PC-3 (cell line): ENCODE data around the gene HM13. TPM values are rescaled to one million over a fixed set of nuclear protein-coding genes. Genes with fewer than 3 reads are reported as not detected.

Experiments
- ATAC-seq: fragments of 200-7000 bp; cut with Tn5 transposase; 2 replicates; pipeline ENCODE4 v1.9.1; 2020; ENCODE audit warnings: mild to moderate bottlenecking, moderate library complexity
- BruUV-seq: library from RNA; stranded (reverse); fragments of 400-500 nt; replicated peaks from 2 replicates; lab custom pipeline; 2021; lab: Mats Ljungman, UMichigan
- CTCF ChIA-PET: fragments of 300-600 bp; sonication (Branson Sonifier 250); formaldehyde crosslinking; loops from one replicate; lab custom pipeline; 2022; ENCODE audit warnings: antibody characterized with exemption; lab: Charles Lee
- POLR2A ChIA-PET: fragments of 300-600 bp; sonication (Branson Sonifier 250); formaldehyde crosslinking; loops from one replicate; lab custom pipeline; 2022; ENCODE audit warnings: antibody characterized with exemption; ENCODE audit not compliant: unreplicated experiment; lab: Charles Lee
- DNase-seq: peaks from one replicate; pipeline ENCODE4 v3.0.0-alpha.2; 2015
- H2AFZ ChIP-seq: fragments of 300-600 bp; sonication (generic); 2 replicates; pipeline ENCODE4 v1.6.0; 2016; ENCODE audit warnings: antibody characterized with exemption, low read length
- H3F3A ChIP-seq: fragments of 300-600 bp; sonication (generic); one replicate; pipeline ENCODE4 v1.6.0; 2017; ENCODE audit warnings: antibody characterized with exemption, low read length, control low read depth, mild to moderate bottlenecking; ENCODE audit not compliant: unreplicated experiment
- H3K27ac ChIP-seq: fragments of 300-600 bp; sonication (generic); 2 replicates; pipeline ENCODE4 v1.5.1; 2016; ENCODE audit warnings: mild to moderate bottlenecking, low read length
- H3K27me3 ChIP-seq: fragments of 300-600 bp; sonication (generic); 2 replicates; pipeline ENCODE4 v1.6.1; 2016; ENCODE audit warnings: low read length, mixed read lengths
- H3K36me3 ChIP-seq: fragments of 300-600 bp; sonication (generic); 2 replicates; pipeline ENCODE4 v1.6.1; 2016; ENCODE audit warnings: low read depth, mixed run types, low read length, mixed read lengths
- H3K4me1 ChIP-seq: fragments of 300-600 bp; sonication (generic); 2 replicates; pipeline ENCODE4 v1.5.1; 2016; ENCODE audit warnings: low read length; ENCODE audit not compliant: insufficient read depth
- H3K4me2 ChIP-seq: fragments of 300-600 bp; sonication (generic); 2 replicates; pipeline ENCODE4 v1.6.0; 2016; ENCODE audit warnings: low read length
- H3K4me3 ChIP-seq: fragments of 300-600 bp; sonication (generic); 2 replicates; pipeline ENCODE4 v1.5.1; 2016; ENCODE audit warnings: mild to moderate bottlenecking, low read length, mixed read lengths
- H3K79me2 ChIP-seq: fragments of 300-600 bp; sonication (generic); 2 replicates; pipeline ENCODE4 v1.6.1; 2017; ENCODE audit warnings: low read length, mixed read lengths
- H3K9ac ChIP-seq: fragments of 300-600 bp; sonication (generic); 2 replicates; pipeline ENCODE4 v1.6.0; 2016; ENCODE audit warnings: mild to moderate bottlenecking, low read length
- H3K9me2 ChIP-seq: fragments of 300-600 bp; sonication (generic); replicated peaks from 2 replicates; pipeline ENCODE4 v1.6.1; 2016; ENCODE audit warnings: mixed run types, low read length, mixed read lengths
- H3K9me3 ChIP-seq: fragments of 300-600 bp; sonication (generic); 2 replicates; pipeline ENCODE4 v1.6.1; 2016; ENCODE audit warnings: low read length, mixed read lengths
- H4K20me1 ChIP-seq: fragments of 300-600 bp; sonication (generic); 2 replicates; pipeline ENCODE4 v1.6.1; 2016; ENCODE audit warnings: low read length, mixed read lengths
- EZH2 ChIP-seq: fragments of 300-600 bp; sonication (generic); IDR thresholded peaks from one replicate; pipeline ENCODE4 v1.6.1; 2017; ENCODE audit warnings: antibody characterized with exemption, mild to moderate bottlenecking, low read length; ENCODE audit not compliant: unreplicated experiment
- EZH2phosphoT487 ChIP-seq: fragments of 300-600 bp; sonication (generic); IDR thresholded peaks from 2 replicates; pipeline ENCODE4 v1.6.1; 2018; ENCODE audit warnings: mild to moderate bottlenecking, antibody characterized with exemption, low read length, borderline replicate concordance
- intact Hi-C: fragments of 100-400 bp; cut with micrococcal nuclease; formaldehyde crosslinking; loops from 2 replicates; pipeline ENCODE4 v1.9.0; 2023
- total RNA-seq: library from RNA; depleted of rRNA; stranded (reverse); fragments of >200 nt; gene quantifications from 2 replicates; pipeline ENCODE4 v1.2.3, GENCODE V29; 2014
- TF ChIP-seq, protein P1 (sequence below): fragments of 300-600 bp; sonication (generic); conservative IDR thresholded peaks from 2 replicates; pipeline ENCODE4 v1.5.1; 2017; ENCODE audit warnings: antibody characterized with exemption, low read depth, mild to moderate bottlenecking, low read length

Gene HM13
- total RNA-seq, 1 experiment from 2014 or later, result 99.5 TPM

DNA sequence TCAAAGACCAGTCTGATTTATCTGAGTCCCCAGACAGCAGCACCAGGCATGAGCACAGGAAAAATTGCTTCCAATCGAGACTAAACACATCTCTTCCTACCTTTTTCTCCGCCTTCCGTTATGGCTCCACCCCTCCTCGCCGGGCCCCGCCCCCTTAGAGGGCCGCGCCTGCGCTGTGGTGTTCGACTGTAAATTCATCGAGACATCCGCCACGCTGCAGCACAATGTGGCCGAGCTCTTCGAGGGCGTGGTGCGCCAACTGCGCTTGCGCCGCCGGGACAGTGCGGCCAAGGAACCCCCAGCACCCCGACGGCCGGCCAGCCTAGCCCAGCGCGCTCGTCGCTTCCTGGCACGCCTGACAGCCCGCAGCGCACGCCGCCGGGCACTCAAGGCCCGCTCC, 30.2 kb upstream of the HM13 start:
- ATAC-seq (no peak), DNase-seq (no peak)
- H4K20me1 ChIP-seq, result no peaks in the 10 kb centered on the region
- H3K4me1 ChIP-seq, result no peaks in the 10 kb centered on the region
- H3K27ac ChIP-seq, result no peak overlapping the region
- no peak overlapping the region for H3K9ac ChIP-seq
- no peaks in the 10 kb centered on the region for H3K9me3 ChIP-seq
- no peaks in the 10 kb centered on the region for H3K9me2 ChIP-seq
- H3K4me2 ChIP-seq, result no peak overlapping the region
- intact Hi-C loops, result no loop called here
- no peaks in the 10 kb centered on the region for H3K79me2 ChIP-seq
- no peaks in the 10 kb centered on the region for H3F3A ChIP-seq
- TF ChIP-seq EZH2phosphoT487, result no peak
- TF ChIP-seq, protein P1, sequence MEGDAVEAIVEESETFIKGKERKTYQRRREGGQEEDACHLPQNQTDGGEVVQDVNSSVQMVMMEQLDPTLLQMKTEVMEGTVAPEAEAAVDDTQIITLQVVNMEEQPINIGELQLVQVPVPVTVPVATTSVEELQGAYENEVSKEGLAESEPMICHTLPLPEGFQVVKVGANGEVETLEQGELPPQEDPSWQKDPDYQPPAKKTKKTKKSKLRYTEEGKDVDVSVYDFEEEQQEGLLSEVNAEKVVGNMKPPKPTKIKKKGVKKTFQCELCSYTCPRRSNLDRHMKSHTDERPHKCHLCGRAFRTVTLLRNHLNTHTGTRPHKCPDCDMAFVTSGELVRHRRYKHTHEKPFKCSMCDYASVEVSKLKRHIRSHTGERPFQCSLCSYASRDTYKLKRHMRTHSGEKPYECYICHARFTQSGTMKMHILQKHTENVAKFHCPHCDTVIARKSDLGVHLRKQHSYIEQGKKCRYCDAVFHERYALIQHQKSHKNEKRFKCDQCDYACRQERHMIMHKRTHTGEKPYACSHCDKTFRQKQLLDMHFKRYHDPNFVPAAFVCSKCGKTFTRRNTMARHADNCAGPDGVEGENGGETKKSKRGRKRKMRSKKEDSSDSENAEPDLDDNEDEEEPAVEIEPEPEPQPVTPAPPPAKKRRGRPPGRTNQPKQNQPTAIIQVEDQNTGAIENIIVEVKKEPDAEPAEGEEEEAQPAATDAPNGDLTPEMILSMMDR, result no peak
- no TSS peak for BruUV-seq
- CTCF ChIA-PET, result no interaction called here
- H3K4me3 ChIP-seq, result no peak overlapping the region
- POLR2A ChIA-PET, result no interaction called here
- H3K27me3 ChIP-seq, result peaks cover 49% of the 10 kb centered on the region
- H3K36me3 ChIP-seq, result no peaks in the 10 kb centered on the region
- H2AFZ ChIP-seq, result no peak overlapping the region

DNA sequence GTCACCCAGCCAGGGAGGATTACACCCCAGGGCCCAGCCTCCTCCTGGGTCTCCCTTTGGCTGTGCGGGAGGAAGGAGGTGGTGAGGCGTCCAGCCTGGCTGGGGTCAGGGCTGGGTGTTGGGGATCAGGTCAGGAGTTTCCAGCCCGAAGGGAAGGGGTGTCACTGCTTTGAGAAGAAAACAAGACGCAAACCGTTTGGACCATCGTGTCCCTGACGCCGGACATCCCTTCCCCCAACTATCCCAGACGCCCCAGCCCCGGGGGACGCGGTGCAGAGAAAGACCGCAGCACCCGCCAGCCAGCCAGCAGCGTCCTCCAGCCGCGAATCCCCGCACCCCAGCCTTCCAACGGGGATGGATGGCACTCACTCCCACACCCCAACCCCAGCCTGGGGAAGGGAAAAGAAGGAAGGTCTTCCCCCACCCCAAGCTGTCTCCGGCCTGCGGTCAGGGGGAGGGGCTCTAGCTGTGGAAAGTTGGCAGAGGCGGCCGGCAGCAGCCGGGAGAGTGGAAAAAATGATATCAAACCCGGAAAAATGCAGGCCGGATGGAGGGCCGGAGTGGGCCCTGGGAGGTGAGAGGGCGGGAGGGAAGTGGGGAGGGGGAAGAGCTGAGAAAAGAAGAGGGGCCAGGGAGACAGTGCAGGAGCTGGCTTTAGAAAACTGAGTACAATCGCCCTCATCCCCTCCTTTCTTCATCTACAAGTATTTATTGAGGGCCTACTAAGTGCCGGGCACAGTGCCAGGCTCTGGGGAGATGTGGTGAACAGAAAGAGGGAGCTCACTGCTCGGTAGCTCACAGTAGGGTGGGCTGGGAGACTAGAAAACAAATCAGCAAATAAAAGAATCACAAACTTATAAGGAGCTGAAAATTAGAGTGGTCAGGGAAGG, 28.5 kb upstream of the HM13 start:
- ATAC-seq, result no peak
- intact Hi-C loops, result no loop called here

DNA sequence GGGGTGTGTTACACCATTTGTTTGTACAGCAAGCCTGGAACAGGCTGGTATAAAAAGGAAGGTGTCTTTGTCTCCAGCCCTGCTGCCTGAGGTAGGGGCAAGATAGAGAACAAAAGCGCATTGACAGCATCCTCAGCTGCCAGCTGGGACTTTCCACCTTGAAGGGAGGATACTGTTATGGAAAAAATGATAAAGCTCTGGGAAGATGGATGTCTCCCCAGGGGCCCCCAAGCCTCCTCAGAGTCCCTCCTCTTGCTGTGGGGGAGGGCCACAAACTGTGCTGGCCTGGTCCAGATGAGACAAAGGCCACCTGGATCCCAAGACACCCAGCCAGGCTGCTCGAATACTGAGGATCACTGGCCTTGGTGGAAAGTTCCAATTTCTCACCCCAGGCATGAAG, 26.1 kb upstream of the HM13 start:
- no peaks in the 10 kb centered on the region for H3K36me3 ChIP-seq
- no peak overlapping the region for H2AFZ ChIP-seq
- no peak overlapping the region for H3K9ac ChIP-seq
- BruUV-seq, result no TSS peak
- TF ChIP-seq, protein P1, result no peak
- TF ChIP-seq EZH2 (no peak), EZH2phosphoT487 (no peak)
- H3K4me3 ChIP-seq, result no peak overlapping the region
- POLR2A ChIA-PET, result no interaction called here
- no peak overlapping the region for H3K27ac ChIP-seq
- DNase-seq, result no peak
- no peaks in the 10 kb centered on the region for H3K9me3 ChIP-seq
- intact Hi-C loops, result no loop called here
- CTCF ChIA-PET, result no interaction called here
- peaks cover 67% of the 10 kb centered on the region for H3K27me3 ChIP-seq
- no peaks in the 10 kb centered on the region for H3K4me1 ChIP-seq
- H4K20me1 ChIP-seq, result no peaks in the 10 kb centered on the region
- H3K4me2 ChIP-seq, result no peak overlapping the region
- no peak for ATAC-seq
- H3K79me2 ChIP-seq, result no peaks in the 10 kb centered on the region
- no peaks in the 10 kb centered on the region for H3K9me2 ChIP-seq
- H3F3A ChIP-seq, result no peaks in the 10 kb centered on the region

More for the DNA sequence above, 28.5 kb upstream of the HM13 start:
- H3K9me2 ChIP-seq, result no peaks in the 10 kb centered on the region
- H3K4me1 ChIP-seq, result no peaks in the 10 kb centered on the region
- no peak overlapping the region for H3K4me2 ChIP-seq
- no peaks in the 10 kb centered on the region for H3K79me2 ChIP-seq
- TF ChIP-seq EZH2, result no peak
- TF ChIP-seq, protein P1, result no peak
- TF ChIP-seq EZH2phosphoT487, result no peak
- H4K20me1 ChIP-seq, result no peaks in the 10 kb centered on the region
- H3K9me3 ChIP-seq, result no peaks in the 10 kb centered on the region
- no peaks in the 10 kb centered on the region for H3K36me3 ChIP-seq
- no peak overlapping the region for H2AFZ ChIP-seq
- no peak overlapping the region for H3K4me3 ChIP-seq
- H3F3A ChIP-seq, result no peaks in the 10 kb centered on the region
- no peak for DNase-seq
- POLR2A ChIA-PET, result no interaction called here
- H3K27ac ChIP-seq, result no peak overlapping the region
- peaks cover 60% of the 10 kb centered on the region for H3K27me3 ChIP-seq
- H3K9ac ChIP-seq, result no peak overlapping the region
- BruUV-seq, result no TSS peak
- CTCF ChIA-PET, result interaction anchor here (0.5 kb wide), 1 partner anchor 29 kb away, joined by 12 read pairs; the partner anchor contains the start of gene HM13
